H1 (cell line): ENCODE results near the gene RBP4. TPM values are rescaled to one million over a fixed set of nuclear protein-coding genes. Genes with fewer than 3 reads are reported as not detected.

Source experiments
- CTCF ChIA-PET: fragments of 300-600 bp; sonication (Branson Sonifier 250); formaldehyde crosslinking; loops from one replicate; lab custom pipeline; 2021; ENCODE audit not compliant: partially characterized antibody; lab: Charles Lee
- POLR2A ChIA-PET: fragments of 300-600 bp; sonication (Branson Sonifier 250); formaldehyde crosslinking; loops from one replicate; lab custom pipeline; 2021; ENCODE audit warnings: inconsistent platforms; ENCODE audit not compliant: partially characterized antibody; lab: Charles Lee
- DNase-seq, 2 experiments: peaks; one replicate each; pipeline versions ENCODE4 v3.0.0 to v3.0.0-alpha.2; 2010 to 2022; ENCODE audit warnings: low spot score in 2 of 2, low read depth in 1 of 2, mixed read lengths in 1 of 2
- FAIRE-seq: peaks from 2 replicates; lab custom pipeline; 2011; peaks lifted over from hg19 to GRCh38; lab: Jason Lieb, UNC
- H2AFZ ChIP-seq: 2 replicates; pipeline ENCODE4 v1.8.1; 2012; ENCODE audit warnings: low read length, inconsistent platforms
- H2AK5ac ChIP-seq: 2 replicates; pipeline ENCODE4 v1.6.1; 2013; ENCODE audit warnings: low read depth, low read length
- H2BK120ac ChIP-seq: replicated peaks from 2 replicates; pipeline ENCODE3; 2013; ENCODE audit warnings: low read depth, low read length, inconsistent platforms
- H2BK12ac ChIP-seq: 2 replicates; pipeline ENCODE4 v1.6.1; 2013; ENCODE audit warnings: low read depth, low read length
- H2BK15ac ChIP-seq: 2 replicates; pipeline ENCODE4 v1.6.1; 2013; ENCODE audit warnings: low read length
- H2BK20ac ChIP-seq: 2 replicates; pipeline ENCODE4 v1.6.1; 2013; ENCODE audit warnings: low read length
- H2BK5ac ChIP-seq: 2 replicates; pipeline ENCODE4 v1.6.1; 2013; ENCODE audit warnings: low read depth, low read length
- H3K14ac ChIP-seq: 2 replicates; pipeline ENCODE4 v1.6.1; 2013; ENCODE audit warnings: inconsistent platforms; ENCODE audit not compliant: insufficient read length
- H3K18ac ChIP-seq: 2 replicates; pipeline ENCODE4 v1.6.1; 2013; ENCODE audit warnings: low read length; ENCODE audit errors: extremely low read depth
- H3K23ac ChIP-seq: 2 replicates; pipeline ENCODE4 v1.6.1; 2013; ENCODE audit warnings: inconsistent platforms; ENCODE audit not compliant: insufficient read length
- H3K23me2 ChIP-seq: 2 replicates; pipeline ENCODE4 v1.6.1; 2013; ENCODE audit warnings: low read depth, low read length
- H3K27ac ChIP-seq: 2 replicates; pipeline ENCODE4 v1.6.1; 2011; ENCODE audit warnings: low read depth, low read length, inconsistent platforms
- H3K27me3 ChIP-seq, 4 experiments: replicated peaks in 1 of 4; 1 replicate in 1 of 4; 2 replicates in 3 of 4; pipeline versions ENCODE4 v1.6.1 to v1.8.1; 2011 to 2013; ENCODE audit warnings: low read length in 3 of 4, mild to moderate bottlenecking in 3 of 4, inconsistent platforms in 2 of 4, mixed read lengths in 2 of 4, moderate library complexity in 1 of 4; ENCODE audit not compliant: control insufficient read depth in 3 of 4, insufficient read depth in 3 of 4; ENCODE audit errors: extremely low read depth in 1 of 4
- H3K36me3 ChIP-seq, 4 experiments: 2 replicates each; pipeline versions ENCODE4 v1.6.1 to v1.8.1; 2011 to 2013; ENCODE audit warnings: mild to moderate bottlenecking in 4 of 4, low read length in 3 of 4, moderate library complexity in 2 of 4, control low read depth in 1 of 4, inconsistent platforms in 1 of 4; ENCODE audit not compliant: insufficient read depth in 4 of 4, control insufficient read depth in 2 of 4
- H3K4ac ChIP-seq: replicated peaks from 2 replicates; pipeline ENCODE3; 2013; ENCODE audit warnings: low read length, low read depth, mixed read lengths, inconsistent platforms; ENCODE audit not compliant: insufficient read length
- H3K4me1 ChIP-seq, 4 experiments: replicated peaks in 1 of 4; 1 replicate in 1 of 4; 2 replicates in 3 of 4; pipeline versions ENCODE4 v1.6.1 to v1.8.1; 2011 to 2013; ENCODE audit warnings: low read length in 3 of 4, inconsistent platforms in 2 of 4, mixed read lengths in 1 of 4; ENCODE audit not compliant: insufficient read depth in 4 of 4, control insufficient read depth in 3 of 4
- H3K4me2 ChIP-seq, 2 experiments: 2 replicates each; pipeline versions ENCODE4 v1.6.1 to v1.8.1; 2011 to 2013; ENCODE audit warnings: low read depth in 2 of 2, low read length in 2 of 2, control low read depth in 1 of 2, inconsistent platforms in 1 of 2, mild to moderate bottlenecking in 1 of 2; ENCODE audit not compliant: insufficient read depth in 1 of 2
- H3K4me3 ChIP-seq, 4 experiments: fragments of 200-600, 300-600 bp in 1 of 4; sonication (generic), shearing (Covaris generic), sonication (Bioruptor Twin) in 1 of 4; 2 replicates each; pipeline versions ENCODE4 v1.5.1 to v1.8.1; 2011 to 2016; ENCODE audit warnings: low read length in 4 of 4, low read depth in 3 of 4, control low read depth in 2 of 4, inconsistent platforms in 2 of 4, mild to moderate bottlenecking in 2 of 4, mixed read lengths in 1 of 4, moderate library complexity in 1 of 4; ENCODE audit not compliant: insufficient read depth in 2 of 4; ENCODE audit errors: extremely low read depth in 1 of 4
- H3K56ac ChIP-seq: replicated peaks from 2 replicates; pipeline ENCODE3; 2013; ENCODE audit warnings: low read depth, mild to moderate bottlenecking, mixed read lengths, low read length, inconsistent platforms; ENCODE audit not compliant: insufficient read length
- H3K79me1 ChIP-seq: 2 replicates; pipeline ENCODE4 v1.6.1; 2013; ENCODE audit warnings: low read depth, low read length, control low read depth
- H3K79me2 ChIP-seq, 2 experiments: 2 replicates each; pipeline versions ENCODE4 v1.6.1 to v1.8.1; 2012 to 2013; ENCODE audit warnings: low read length in 2 of 2, mild to moderate bottlenecking in 2 of 2, inconsistent platforms in 1 of 2; ENCODE audit not compliant: insufficient read depth in 2 of 2, control insufficient read depth in 1 of 2
- H3K9ac ChIP-seq, 4 experiments: replicated peaks in 1 of 4; 1 replicate in 1 of 4; 2 replicates in 3 of 4; pipeline versions ENCODE4 v1.6.1 to v1.8.1; 2011 to 2013; ENCODE audit warnings: low read depth in 3 of 4, low read length in 3 of 4, control low read depth in 2 of 4, mild to moderate bottlenecking in 2 of 4, moderate library complexity in 2 of 4, inconsistent platforms in 1 of 4; ENCODE audit errors: extremely low read depth in 1 of 4
- H3K9me3 ChIP-seq, 2 experiments: 2 replicates each; pipeline versions ENCODE4 v1.6.1 to v1.8.1; 2012 to 2013; ENCODE audit warnings: mild to moderate bottlenecking in 2 of 2, moderate library complexity in 2 of 2, control low read depth in 1 of 2, inconsistent platforms in 1 of 2, low read depth in 1 of 2, low read length in 1 of 2, mixed read lengths in 1 of 2; ENCODE audit not compliant: insufficient read depth in 2 of 2
- H4K20me1 ChIP-seq, 2 experiments: replicated peaks in 1 of 2; 2 replicates each; pipeline versions ENCODE3 to v1.8.1; 2011 to 2013; ENCODE audit warnings: inconsistent platforms in 2 of 2, low read length in 2 of 2, mild to moderate bottlenecking in 1 of 2; ENCODE audit not compliant: insufficient read depth in 2 of 2, control insufficient read depth in 1 of 2
- H4K5ac ChIP-seq: 2 replicates; pipeline ENCODE4 v1.6.1; 2013; ENCODE audit warnings: low read length, low read depth, mixed read lengths, inconsistent platforms; ENCODE audit not compliant: insufficient read length
- H4K8ac ChIP-seq: 2 replicates; pipeline ENCODE4 v1.8.0; 2013; ENCODE audit warnings: mild to moderate bottlenecking, moderate library complexity, low read length, inconsistent platforms; ENCODE audit not compliant: insufficient read depth; ENCODE audit errors: extremely low read depth
- H4K91ac ChIP-seq: replicated peaks from 2 replicates; pipeline ENCODE3; 2013; ENCODE audit warnings: low read length, mixed read lengths, inconsistent platforms; ENCODE audit not compliant: insufficient read length
- ASH2L ChIP-seq: fragments of 200-600, 300-600 bp; sonication (generic); IDR thresholded peaks from one replicate; pipeline ENCODE4 v1.7.1; 2017; ENCODE audit warnings: low read length
- CREB1 ChIP-seq: IDR thresholded peaks from 2 replicates; pipeline ENCODE4 v1.6.1; 2012; ENCODE audit warnings: inconsistent platforms
- EP300 ChIP-seq, 2 experiments: IDR thresholded peaks; 1 replicate in 1 of 2; 2 replicates in 1 of 2; pipeline ENCODE4 v1.6.1; 2011 to 2012; ENCODE audit warnings: low read depth in 2 of 2, low read length in 2 of 2, mild to moderate bottlenecking in 2 of 2, borderline replicate concordance in 1 of 2, inconsistent platforms in 1 of 2, moderate library complexity in 1 of 2
- EZH2 ChIP-seq: fragments of 200-600 bp; sonication (generic); IDR thresholded peaks from 2 replicates; pipeline ENCODE4 v1.7.1; 2012; ENCODE audit warnings: low read depth, mild to moderate bottlenecking, moderate library complexity, low read length, inconsistent platforms; ENCODE audit not compliant: severe bottlenecking
- FOSL1 ChIP-seq: IDR thresholded peaks from 2 replicates; pipeline ENCODE4 v1.6.1; 2011; ENCODE audit warnings: mild to moderate bottlenecking, low read depth, low read length, moderate library complexity; ENCODE audit not compliant: insufficient read depth
- MAFK ChIP-seq: IDR thresholded peaks from 2 replicates; pipeline ENCODE4 v1.6.1; 2012; ENCODE audit warnings: low read depth, mild to moderate bottlenecking, improper control_type of control experiment, low read length
- RAD21 ChIP-seq, 2 experiments: IDR thresholded peaks in 1 of 2; conservative IDR thresholded peaks in 1 of 2; 2 replicates each; pipeline ENCODE4 v1.6.1; 2011; ENCODE audit warnings: low read depth in 2 of 2, low read length in 2 of 2, improper control_type of control experiment in 1 of 2, inconsistent platforms in 1 of 2, mild to moderate bottlenecking in 1 of 2, moderate library complexity in 1 of 2
- RFX5 ChIP-seq: IDR thresholded peaks from 2 replicates; pipeline ENCODE4 v1.6.1; 2011; ENCODE audit warnings: low read depth, low read length, improper control_type of control experiment, borderline replicate concordance
- SIN3A ChIP-seq, 2 experiments: IDR thresholded peaks in 1 of 2; conservative IDR thresholded peaks in 1 of 2; 2 replicates each; pipeline ENCODE4 v1.6.1; 2011 to 2012; ENCODE audit warnings: low read length in 2 of 2, improper control_type of control experiment in 1 of 2, low read depth in 1 of 2, mild to moderate bottlenecking in 1 of 2
- SUZ12 ChIP-seq: fragments of 200-600 bp; sonication (generic); IDR thresholded peaks from 2 replicates; pipeline ENCODE4 v1.6.1; 2012; ENCODE audit warnings: mild to moderate bottlenecking, inconsistent platforms, low read length, moderate library complexity, mixed read lengths
- WGBS, 2 experiments: shearing (Covaris generic) in 1 of 2; methylation state at CpG; one replicate each; pipeline versions ENCODE4 v1.1.6 to v1.1.7; 2013 to 2015; ENCODE audit warnings: low lambda C conversion rate in 2 of 2, mixed read lengths in 2 of 2, inconsistent platforms in 1 of 2, low coverage in 1 of 2, missing lambda C conversion rate in 1 of 2; ENCODE audit not compliant: insufficient replicate concordance in 2 of 2, insufficient coverage in 1 of 2, insufficient read length in 1 of 2; ENCODE audit errors: extremely low coverage in 1 of 2, missing lambda C conversion rate in 1 of 2; 5-methylcytosine and 5-hydroxymethylcytosine counted together
- polyA plus RNA-seq, 7 experiments: library from polyadenylated mRNA; depleted of rRNA in 3 of 7; stranded (reverse) in 5 of 7; unstranded in 2 of 7; fragments of >200 nt in 5 of 7; fragments of 200-250 nt in 2 of 7; gene quantifications; 1 replicate in 5 of 7; 2 replicates in 1 of 7; 4 replicates in 1 of 7; pipeline versions ENCODE4 v1.2.1 to v1.2.3, GENCODE V29; 2011 to 2013; ENCODE audit warnings: missing spikeins in 2 of 7, mixed read lengths in 2 of 7
- total RNA-seq: library from RNA; stranded (reverse); fragmentation: NEBNext Ultra II Directional; extraction: Animal tissue kit (Norgen Biotek cat#: 25700); gene quantifications from 2 replicates; pipeline ENCODE4 v1.2.1, GENCODE V29; 2021
- TF ChIP-seq, protein P1 (sequence below): IDR thresholded peaks from 2 replicates; pipeline ENCODE4 v1.6.1; 2012; ENCODE audit warnings: low read length, inconsistent platforms

The RBP4 gene
- total and polyA plus RNA-seq, 2 of the 8 experiments (the other 6 are each of a cell fraction or from before 2014, with no cell fraction given) = 0.42 to 0.97 TPM

- no peak overlapping the region for H3K4me2 ChIP-seq
- H3K36me3 ChIP-seq = no peaks in the 10 kb centered on the region
- peaks cover 0 to 4% (median 2%) of the 10 kb centered on the region in 4 experiments; a peak in 5 of 7 replicates for H3K27me3 ChIP-seq
- H3K4me1 ChIP-seq = no peaks in the 10 kb centered on the region
- DNase-seq (no peak), FAIRE-seq (no peak)
- H2BK12ac ChIP-seq = no peak overlapping the region
- no peak overlapping the region for H2BK20ac ChIP-seq
- no peak overlapping the region for H4K91ac ChIP-seq
- H3K18ac ChIP-seq = no peak overlapping the region
- no peak overlapping the region for H3K4me3 ChIP-seq
- no peak overlapping the region for H3K27ac ChIP-seq
- H3K9me3 ChIP-seq = no peaks in the 10 kb centered on the region
- no peak overlapping the region for H4K5ac ChIP-seq
- 90% methylated on average over 3 of the region's 3 CpGs; no CpG with 5 or more reads in 1 of the 2 experiments for WGBS, 2 experiments
- no peak overlapping the region for H2BK5ac ChIP-seq
- H3K9ac ChIP-seq = no peak overlapping the region
- no peaks in the 10 kb centered on the region for H3K79me1 ChIP-seq
- no peak overlapping the region for H2BK15ac ChIP-seq
- H4K8ac ChIP-seq = no peak overlapping the region
- no peak overlapping the region for H2AFZ ChIP-seq
- POLR2A ChIA-PET = no interaction called here
- H2BK120ac ChIP-seq = no peak overlapping the region
- no peaks in the 10 kb centered on the region for H4K20me1 ChIP-seq
- no peak overlapping the region for H3K56ac ChIP-seq
- H3K23ac ChIP-seq = no peak overlapping the region
- H2AK5ac ChIP-seq = no peak overlapping the region
- CTCF ChIA-PET = no interaction called here
- no peak overlapping the region for H3K4ac ChIP-seq
- no peaks in the 10 kb centered on the region for H3K79me2 ChIP-seq
- H3K23me2 ChIP-seq = no peaks in the 10 kb centered on the region
- H3K14ac ChIP-seq = no peak overlapping the region
- TF ChIP-seq FOSL1 (no peak), EZH2 (no peak), RFX5 (no peak), MAFK (no peak), CREB1 (no peak), RAD21 (IDR thresholded peaks at IDR 0.05 in 1 of 2, conservative IDR thresholded peaks at IDR 0.05 in 1 of 2; ENCODE audit: low read depth in 2 of 2, low read length in 2 of 2) (no peak), SUZ12 (no peak), SIN3A (conservative IDR thresholded peaks at IDR 0.05 in 1 of 2, IDR thresholded peaks at IDR 0.05 in 1 of 2; ENCODE audit: low read depth in 1 of 2, low read length in 2 of 2) (no peak), ASH2L (no peak), EP300 (IDR thresholded peaks at IDR 0.05; ENCODE audit: borderline replicate concordance in 1 of 2, low read depth in 2 of 2, low read length in 2 of 2) (no peak)
- TF ChIP-seq, protein P1, sequence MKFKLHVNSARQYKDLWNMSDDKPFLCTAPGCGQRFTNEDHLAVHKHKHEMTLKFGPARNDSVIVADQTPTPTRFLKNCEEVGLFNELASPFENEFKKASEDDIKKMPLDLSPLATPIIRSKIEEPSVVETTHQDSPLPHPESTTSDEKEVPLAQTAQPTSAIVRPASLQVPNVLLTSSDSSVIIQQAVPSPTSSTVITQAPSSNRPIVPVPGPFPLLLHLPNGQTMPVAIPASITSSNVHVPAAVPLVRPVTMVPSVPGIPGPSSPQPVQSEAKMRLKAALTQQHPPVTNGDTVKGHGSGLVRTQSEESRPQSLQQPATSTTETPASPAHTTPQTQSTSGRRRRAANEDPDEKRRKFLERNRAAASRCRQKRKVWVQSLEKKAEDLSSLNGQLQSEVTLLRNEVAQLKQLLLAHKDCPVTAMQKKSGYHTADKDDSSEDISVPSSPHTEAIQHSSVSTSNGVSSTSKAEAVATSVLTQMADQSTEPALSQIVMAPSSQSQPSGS = no peak
Measured at GRCh38 chr10:93608421-93608820, 7.4 kb upstream of the RBP4 start.
